ENCODE data around the gene COL5A1. TPM values are rescaled to one million over a fixed set of nuclear protein-coding genes. Genes with fewer than 3 reads are reported as not detected.

COL5A1 gene
- total RNA-seq, 1 donor, result 801 TPM

DNA sequence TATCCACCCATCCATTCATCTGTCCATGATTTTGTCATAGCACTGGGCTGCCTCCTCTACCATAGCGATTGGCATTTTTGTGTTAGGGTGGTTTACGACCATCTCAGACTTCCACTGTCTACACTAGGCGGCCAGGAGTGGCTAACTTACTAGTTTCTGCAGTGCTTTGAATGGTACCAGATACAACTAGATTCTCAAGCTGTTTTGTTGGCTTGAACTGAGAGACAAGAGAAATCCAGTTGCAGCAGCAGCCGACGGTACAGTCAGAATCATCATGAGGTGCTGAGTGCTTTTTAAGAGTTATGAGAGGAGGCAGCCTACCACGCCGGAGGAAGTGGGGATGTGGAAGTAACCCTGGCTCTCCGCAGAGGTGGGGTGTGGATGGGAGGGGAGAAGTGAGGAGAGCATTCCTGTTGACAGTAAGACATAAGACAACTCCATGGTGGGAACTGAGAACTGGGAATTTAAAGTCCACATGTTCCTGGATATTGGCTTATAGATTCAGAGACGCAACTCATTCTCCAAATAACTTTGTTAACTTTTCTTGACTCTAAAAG is 27.9 kb downstream of the COL5A1 start:
- peaks cover 89% of the 10 kb centered on the region for H4K20me1 ChIP-seq (ENCODE audit: insufficient read depth, low read length)
- no peak overlapping the region for H3K4me3 ChIP-seq (ENCODE audit: insufficient read depth, low read length)
- peak overlapping the region; percentile 70 for H3K27ac ChIP-seq (ENCODE audit: low read depth, low read length)
- no peak overlapping the region for H2AFZ ChIP-seq (ENCODE audit: low read length)
- peaks cover 66% of the 10 kb centered on the region for H3K4me1 ChIP-seq (ENCODE audit: insufficient read depth, low read length)
- peak overlapping the region; percentile 14 for H3K4me2 ChIP-seq (ENCODE audit: insufficient read depth, low read length)
- peaks cover 30% of the 10 kb centered on the region for H3K36me3 ChIP-seq (ENCODE audit: insufficient read depth, low read length)
- H3K9me3 ChIP-seq (ENCODE audit: low read depth, low read length), result no peaks in the 10 kb centered on the region
- H3K27me3 ChIP-seq (ENCODE audit: insufficient read depth, low read length), result no peaks in the 10 kb centered on the region
- DNase-seq (ENCODE audit: insufficient read length, low spot score, missing footprints), result no peak
- H3K79me2 ChIP-seq (ENCODE audit: insufficient read depth, low read length), result peaks cover 99% of the 10 kb centered on the region
- no peak for TF ChIP-seq CTCF (IDR thresholded peaks at IDR 0.05; ENCODE audit: extremely low read depth, low read depth, low read length)

DNA sequence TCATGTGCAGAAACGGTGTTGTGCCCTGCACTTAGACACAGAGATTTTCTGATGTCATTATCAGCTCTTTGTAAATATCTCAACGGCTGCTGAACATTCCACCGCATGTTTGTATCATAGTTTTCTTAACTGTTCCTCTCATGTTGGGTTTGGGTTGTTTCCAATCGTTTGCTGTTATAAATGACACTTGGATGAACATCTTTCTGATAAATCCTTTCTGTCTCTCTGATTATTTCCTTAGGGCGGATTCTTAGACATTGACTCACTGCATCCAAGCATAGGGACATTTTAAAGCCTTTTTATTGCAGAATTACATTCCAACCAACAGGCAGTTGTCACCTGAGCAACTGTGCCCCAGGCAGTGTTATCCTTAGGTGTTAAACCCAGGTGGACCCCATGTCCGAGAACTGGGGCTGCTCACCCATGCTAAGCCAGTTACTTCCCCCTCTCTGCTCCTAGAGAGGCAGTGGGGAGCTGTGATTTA is 28.5 kb downstream of the COL5A1 start:
- Histone ChIP-seq H3K4me1 (ENCODE audit: insufficient read depth, low read length) (peaks cover 65% of the 10 kb centered on the region), H3K79me2 (ENCODE audit: insufficient read depth, low read length) (peaks cover 99% of the 10 kb centered on the region), H3K27ac (ENCODE audit: low read depth, low read length) (peak overlapping the region; percentile 70), H3K4me3 (ENCODE audit: insufficient read depth, low read length) (no peak overlapping the region), H4K20me1 (ENCODE audit: insufficient read depth, low read length) (peaks cover 88% of the 10 kb centered on the region), H3K36me3 (ENCODE audit: insufficient read depth, low read length) (peaks cover 26% of the 10 kb centered on the region), H3K9me3 (ENCODE audit: low read depth, low read length) (no peaks in the 10 kb centered on the region), H3K4me2 (ENCODE audit: insufficient read depth, low read length) (peak overlapping the region; percentile 14), H3K27me3 (ENCODE audit: insufficient read depth, low read length) (no peaks in the 10 kb centered on the region), H2AFZ (ENCODE audit: low read length) (no peak overlapping the region)
- DNase-seq (ENCODE audit: insufficient read length, low spot score, missing footprints), result peak; percentile 95
- TF ChIP-seq CTCF (IDR thresholded peaks at IDR 0.05; ENCODE audit: extremely low read depth, low read depth, low read length), result no peak

DNA sequence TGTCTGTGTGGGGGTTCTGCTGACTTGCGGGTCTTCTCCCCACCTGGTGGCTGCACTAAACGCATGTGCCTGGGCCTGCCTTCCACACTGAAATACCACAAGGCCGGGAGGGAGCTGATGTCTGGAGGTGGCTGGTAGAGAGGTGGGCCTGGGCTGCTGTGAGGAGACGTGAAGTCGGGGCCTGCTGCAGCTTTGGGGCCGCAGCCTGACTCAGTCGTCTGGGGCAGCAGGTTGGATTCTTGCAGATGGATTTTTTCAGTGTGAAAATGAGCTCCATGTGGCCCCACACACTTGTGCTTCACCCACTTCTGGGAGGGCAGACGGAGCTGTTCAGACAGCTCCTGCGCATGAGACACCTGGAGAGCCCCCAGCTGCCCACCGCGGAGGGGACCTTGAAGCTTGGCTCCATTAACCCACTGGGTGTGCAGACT is 29.3 kb downstream of the COL5A1 start:
- Histone ChIP-seq H3K9me3 (ENCODE audit: low read depth, low read length) (no peaks in the 10 kb centered on the region), H3K4me1 (ENCODE audit: insufficient read depth, low read length) (peaks cover 59% of the 10 kb centered on the region), H3K4me2 (ENCODE audit: insufficient read depth, low read length) (no peak overlapping the region), H3K4me3 (ENCODE audit: insufficient read depth, low read length) (no peak overlapping the region), H2AFZ (ENCODE audit: low read length) (no peak overlapping the region), H3K79me2 (ENCODE audit: insufficient read depth, low read length) (peaks cover 100% of the 10 kb centered on the region), H3K36me3 (ENCODE audit: insufficient read depth, low read length) (peaks cover 26% of the 10 kb centered on the region), H3K27me3 (ENCODE audit: insufficient read depth, low read length) (no peaks in the 10 kb centered on the region), H3K27ac (ENCODE audit: low read depth, low read length) (peak overlapping the region; percentile 61), H4K20me1 (ENCODE audit: insufficient read depth, low read length) (peaks cover 89% of the 10 kb centered on the region)
- TF ChIP-seq CTCF (IDR thresholded peaks at IDR 0.05; ENCODE audit: extremely low read depth, low read depth, low read length), result no peak
- no peak for DNase-seq (ENCODE audit: insufficient read length, low spot score, missing footprints)

DNA sequence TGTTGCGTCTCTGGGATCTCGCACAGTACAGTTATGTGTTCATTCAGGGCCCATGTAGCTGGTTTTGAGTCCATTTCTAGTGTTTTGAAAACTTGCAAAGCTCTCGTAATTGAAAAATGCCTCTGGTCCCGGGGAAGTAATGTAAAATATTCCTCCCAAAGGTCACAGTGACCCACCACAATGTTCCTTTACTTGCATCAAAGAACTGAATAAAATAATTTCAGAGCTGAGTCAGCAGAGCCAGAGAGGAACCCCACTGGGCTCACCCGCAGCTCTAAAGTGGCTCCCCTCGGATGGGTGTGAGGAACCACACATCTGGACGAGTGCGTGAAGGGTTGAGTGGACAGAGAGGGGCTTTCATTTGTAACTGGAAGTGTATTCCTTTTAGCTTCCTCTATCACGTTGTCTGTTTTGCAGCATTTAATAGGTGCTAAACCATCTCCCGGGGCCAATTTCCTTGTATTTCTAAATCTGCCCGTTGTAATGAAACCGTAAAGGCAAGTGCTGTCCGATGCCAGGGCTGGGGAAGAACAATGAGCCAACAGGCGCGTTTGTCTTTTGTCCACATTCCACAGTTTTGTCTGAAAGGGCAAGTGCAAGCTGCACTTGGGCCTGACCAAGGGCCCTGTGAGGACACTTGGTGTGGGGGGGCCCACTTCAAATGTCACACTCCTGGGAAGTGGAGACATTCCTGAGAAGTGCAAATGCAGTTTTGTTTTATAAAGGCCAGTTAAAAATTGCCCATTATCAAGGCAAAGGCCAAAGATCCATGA is 29.9 kb downstream of the COL5A1 start:
- no peak for DNase-seq (ENCODE audit: insufficient read length, low spot score, missing footprints)
- Histone ChIP-seq H3K79me2 (ENCODE audit: insufficient read depth, low read length) (peaks cover 100% of the 10 kb centered on the region), H3K4me3 (ENCODE audit: insufficient read depth, low read length) (no peak overlapping the region), H4K20me1 (ENCODE audit: insufficient read depth, low read length) (peaks cover 90% of the 10 kb centered on the region), H3K27me3 (ENCODE audit: insufficient read depth, low read length) (no peaks in the 10 kb centered on the region), H3K27ac (ENCODE audit: low read depth, low read length) (peak overlapping the region; percentile 61), H2AFZ (ENCODE audit: low read length) (no peak overlapping the region), H3K4me2 (ENCODE audit: insufficient read depth, low read length) (no peak overlapping the region), H3K36me3 (ENCODE audit: insufficient read depth, low read length) (peaks cover 26% of the 10 kb centered on the region), H3K4me1 (ENCODE audit: insufficient read depth, low read length) (peaks cover 53% of the 10 kb centered on the region), H3K9me3 (ENCODE audit: low read depth, low read length) (no peaks in the 10 kb centered on the region)
- TF ChIP-seq CTCF (IDR thresholded peaks at IDR 0.05; ENCODE audit: extremely low read depth, low read depth, low read length), result no peak

Measured in osteoblast (primary cell).